ENCODE measurements around the gene GOLGB1. TPM values are rescaled to one million over a fixed set of nuclear protein-coding genes. Genes with fewer than 3 reads are reported as not detected.

Gene GOLGB1
- total RNA-seq, 1 experiment from 2014 or later = 31.4 TPM

- no peaks in the 10 kb centered on the region for H3K9me3 ChIP-seq (ENCODE audit: control insufficient read depth, low read depth, low read length)
Observed at GRCh38 chr3:121737644-121738043, 11.9 kb downstream of the GOLGB1 start.

More at GRCh38 chr3:121737644-121738043, 11.9 kb downstream of the GOLGB1 start:
- Histone ChIP-seq H2AK5ac (ENCODE audit: insufficient read length, low read length) (no peak overlapping the region), H4K8ac (replicated peaks; ENCODE audit: insufficient read length, low read depth, low read length) (no peak overlapping the region), H4K91ac (ENCODE audit: insufficient read length, low read depth, low read length) (no peak overlapping the region), H3K18ac (ENCODE audit: insufficient read length, low read depth, low read length) (no peak overlapping the region), H3K14ac (ENCODE audit: insufficient read depth, low read length) (no peak overlapping the region), H3K23me2 (ENCODE audit: insufficient read length, low read depth, low read length, poor library complexity, severe bottlenecking) (no peaks in the 10 kb centered on the region), H2BK15ac (ENCODE audit: low read depth, low read length) (no peak overlapping the region), H3K4ac (ENCODE audit: low read depth, low read length) (no peak overlapping the region), H3K79me1 (ENCODE audit: insufficient read depth, low read depth, low read length, poor library complexity, severe bottlenecking) (peaks cover 3% of the 10 kb centered on the region), H2AFZ (ENCODE audit: low read length) (no peak overlapping the region), H3K79me2 (ENCODE audit: insufficient read depth, low read length) (no peaks in the 10 kb centered on the region; the same call in 1 of the 2 replicates), H2BK12ac (ENCODE audit: insufficient read length, low read depth, low read length) (no peak overlapping the region), H3K23ac (ENCODE audit: insufficient read length, low read depth, low read length) (no peak overlapping the region), H3K27me3 (ENCODE audit: insufficient read depth, low read length) (no peaks in the 10 kb centered on the region), H2BK5ac (ENCODE audit: insufficient read length, low read length) (no peak overlapping the region), H4K5ac (ENCODE audit: insufficient read length, low read depth, low read length) (no peak overlapping the region), H4K20me1 (ENCODE audit: control insufficient read depth, insufficient read depth, insufficient read length) (no peaks in the 10 kb centered on the region), H3T11ph (ENCODE audit: low read length) (no peak overlapping the region), H3K9ac (ENCODE audit: extremely low read depth, insufficient read length, low read length) (no peak overlapping the region), H3K4me2 (ENCODE audit: insufficient read depth, insufficient read length, low read length) (no peak overlapping the region), H2BK20ac (ENCODE audit: low read depth, low read length, poor library complexity, severe bottlenecking) (no peak overlapping the region), H3K56ac (ENCODE audit: insufficient read length, low read depth, low read length) (no peak overlapping the region), H3K27ac (ENCODE audit: insufficient read length, low read depth, low read length) (no peak overlapping the region), H2BK120ac (ENCODE audit: low read depth, low read length, poor library complexity, severe bottlenecking) (no peak overlapping the region), H3K4me1 (ENCODE audit: insufficient read depth, low read length) (no peaks in the 10 kb centered on the region)
- no peak for TF ChIP-seq CTCF (conservative IDR thresholded peaks at IDR 0.05)
- Mint-ChIP-seq H3K4me3 (no peak overlapping the region), H3K9me3 (peaks cover 4% of the 10 kb centered on the region in 2 experiments; a peak in 3 of 5 replicates), H3K27me3 (ENCODE audit: low read depth) (no peaks in the 10 kb centered on the region), H3K4me1 (peaks cover 9 to 12% of the 10 kb centered on the region in 2 experiments), H3K27ac (no peak overlapping the region), H3K36me3 (ENCODE audit: insufficient read depth in 1 of 3, low read depth in 3 of 3) (peaks cover 4 to 5% (median 4%) of the 10 kb centered on the region in 3 experiments; a peak in 5 of 7 replicates)
- no CpG with 5 or more reads among the region's 4 CpGs for WGBS (ENCODE audit: extremely low coverage, insufficient read length, low lambda C conversion rate)
- DNase-seq = no peak
